Vagina (tissue), 2 donors: ENCODE measurements around the gene SPATA25.

Experiments used
- POLR2AphosphoS5 ChIP-seq, 2 donors: sonication (generic); formaldehyde crosslinking; IDR thresholded peaks; one replicate each; pipeline ENCODE4 v1.9.0; 2017; ENCODE audit warnings: antibody characterized with exemption in 2 of 2, mild to moderate bottlenecking in 2 of 2, low read depth in 1 of 2; ENCODE audit not compliant: insufficient read depth in 1 of 2
- TF ChIP-seq, protein P1 (sequence below), 3 experiments: fragments of 450-650 bp in 2 of 3; fragments of 200-600 bp in 1 of 3; sonication (generic) in 1 of 3; IDR thresholded peaks; one replicate each; pipeline ENCODE4 v1.5.1; 2017 to 2019; ENCODE audit warnings: antibody characterized with exemption in 3 of 3, mild to moderate bottlenecking in 2 of 3, moderate library complexity in 2 of 3

DNA sequence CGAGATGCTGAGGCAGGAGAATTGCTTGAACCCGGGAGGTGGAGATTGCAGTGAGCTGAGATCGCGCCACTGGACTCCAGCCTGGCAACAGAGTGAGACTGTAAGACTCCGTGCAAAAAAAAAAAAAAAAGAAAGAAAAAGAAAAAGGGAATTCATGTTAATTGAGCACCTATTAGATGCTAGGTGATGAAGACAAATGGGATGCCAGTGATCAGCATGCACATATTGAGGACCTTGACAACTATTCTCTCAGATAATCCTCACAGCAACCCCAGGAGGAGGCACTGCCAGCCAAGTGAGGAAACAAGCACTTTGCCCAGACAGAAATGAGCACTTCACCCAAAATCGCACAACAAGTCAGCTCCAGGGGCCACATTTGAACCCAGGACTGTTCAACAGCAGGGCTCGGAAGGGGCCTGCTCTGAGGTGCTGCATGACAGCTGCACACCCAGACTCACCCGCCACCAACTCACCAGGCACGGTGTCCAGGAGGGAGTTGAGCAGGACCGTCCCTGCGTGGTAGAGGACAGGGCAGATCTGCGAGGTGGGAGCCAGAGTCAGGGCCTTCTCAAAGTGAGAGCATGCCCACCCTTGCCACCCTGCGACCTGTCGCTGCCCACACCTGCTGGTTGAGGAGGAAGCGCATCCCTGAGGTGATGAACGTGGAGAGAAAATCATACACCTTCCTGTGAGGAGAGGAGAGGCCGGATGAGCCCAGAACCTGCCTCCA is 20.0 kb upstream of the SPATA25 start:
- TF ChIP-seq, protein P1, sequence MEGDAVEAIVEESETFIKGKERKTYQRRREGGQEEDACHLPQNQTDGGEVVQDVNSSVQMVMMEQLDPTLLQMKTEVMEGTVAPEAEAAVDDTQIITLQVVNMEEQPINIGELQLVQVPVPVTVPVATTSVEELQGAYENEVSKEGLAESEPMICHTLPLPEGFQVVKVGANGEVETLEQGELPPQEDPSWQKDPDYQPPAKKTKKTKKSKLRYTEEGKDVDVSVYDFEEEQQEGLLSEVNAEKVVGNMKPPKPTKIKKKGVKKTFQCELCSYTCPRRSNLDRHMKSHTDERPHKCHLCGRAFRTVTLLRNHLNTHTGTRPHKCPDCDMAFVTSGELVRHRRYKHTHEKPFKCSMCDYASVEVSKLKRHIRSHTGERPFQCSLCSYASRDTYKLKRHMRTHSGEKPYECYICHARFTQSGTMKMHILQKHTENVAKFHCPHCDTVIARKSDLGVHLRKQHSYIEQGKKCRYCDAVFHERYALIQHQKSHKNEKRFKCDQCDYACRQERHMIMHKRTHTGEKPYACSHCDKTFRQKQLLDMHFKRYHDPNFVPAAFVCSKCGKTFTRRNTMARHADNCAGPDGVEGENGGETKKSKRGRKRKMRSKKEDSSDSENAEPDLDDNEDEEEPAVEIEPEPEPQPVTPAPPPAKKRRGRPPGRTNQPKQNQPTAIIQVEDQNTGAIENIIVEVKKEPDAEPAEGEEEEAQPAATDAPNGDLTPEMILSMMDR (IDR thresholded peaks at IDR 0.05), result no peak
- no peak for TF ChIP-seq POLR2AphosphoS5 (IDR thresholded peaks at IDR 0.05; ENCODE audit: insufficient read depth in 1 of 2, low read depth in 1 of 2)
